Mesendoderm (in vitro differentiated cells): ENCODE results near the gene RNF130.

Source experiments
- DNase-seq: peaks from one replicate; pipeline ENCODE4 v3.0.0; 2013
- H2AK5ac ChIP-seq: 2 replicates; pipeline ENCODE4 v1.6.1; 2013; ENCODE audit warnings: low read length, inconsistent platforms
- H2BK120ac ChIP-seq: 2 replicates; pipeline ENCODE4 v1.6.1; 2013; ENCODE audit warnings: low read depth, mild to moderate bottlenecking, low read length, moderate library complexity, mixed read lengths
- H2BK15ac ChIP-seq: replicated peaks from 2 replicates; pipeline ENCODE4 v1.6.1; 2013; ENCODE audit warnings: low read depth, mild to moderate bottlenecking, moderate library complexity
- H2BK5ac ChIP-seq: 2 replicates; pipeline ENCODE4 v1.6.1; 2013; ENCODE audit warnings: low read length, inconsistent platforms
- H3K18ac ChIP-seq: 2 replicates; pipeline ENCODE4 v1.6.1; 2013; ENCODE audit warnings: mild to moderate bottlenecking, low read length, mixed read lengths
- H3K23ac ChIP-seq: one replicate; pipeline ENCODE4 v1.6.1; 2013; ENCODE audit warnings: low read length
- H3K27ac ChIP-seq: 2 replicates; pipeline ENCODE4 v1.5.1; 2013; ENCODE audit warnings: low read depth, mild to moderate bottlenecking, inconsistent platforms, low read length, moderate library complexity
- H3K27me3 ChIP-seq: 2 replicates; pipeline ENCODE4 v1.6.1; 2013; ENCODE audit warnings: low read length, control low read depth, mild to moderate bottlenecking, inconsistent platforms; ENCODE audit not compliant: insufficient read depth, poor library complexity
- H3K36me3 ChIP-seq: 2 replicates; pipeline ENCODE4 v1.6.1; 2013; ENCODE audit warnings: low read length, inconsistent platforms; ENCODE audit not compliant: control insufficient read depth, insufficient read depth
- H3K4ac ChIP-seq: one replicate; pipeline ENCODE4 v1.6.1; 2013; ENCODE audit warnings: low read depth, mild to moderate bottlenecking, low read length, moderate library complexity
- H3K4me1 ChIP-seq: 2 replicates; pipeline ENCODE4 v1.6.1; 2013; ENCODE audit warnings: low read depth, low read length, inconsistent platforms; ENCODE audit not compliant: control insufficient read depth
- H3K4me2 ChIP-seq: 2 replicates; pipeline ENCODE4 v1.6.1; 2013; ENCODE audit warnings: low read length
- H3K4me3 ChIP-seq: 2 replicates; pipeline ENCODE4 v1.5.1; 2013; ENCODE audit warnings: mild to moderate bottlenecking, low read length
- H3K56ac ChIP-seq: one replicate; pipeline ENCODE4 v1.6.1; 2013; ENCODE audit warnings: low read length
- H3K79me1 ChIP-seq: 2 replicates; pipeline ENCODE4 v1.6.1; 2013; ENCODE audit warnings: low read length, inconsistent platforms
- H3K79me2 ChIP-seq: 2 replicates; pipeline ENCODE4 v1.6.1; 2013; ENCODE audit warnings: mild to moderate bottlenecking, low read length; ENCODE audit not compliant: control insufficient read depth, insufficient read depth
- H3K9ac ChIP-seq: 2 replicates; pipeline ENCODE4 v1.6.1; 2013; ENCODE audit warnings: low read length, inconsistent platforms
- H4K5ac ChIP-seq: one replicate; pipeline ENCODE4 v1.6.1; 2013; ENCODE audit warnings: low read length
- H4K8ac ChIP-seq: one replicate; pipeline ENCODE4 v1.6.1; 2013; ENCODE audit warnings: low read depth, mild to moderate bottlenecking, control low read depth, low read length, moderate library complexity
- WGBS: extraction: QIAGEN DNeasy Blood & Tissue Kit; methylation state at CpG from one replicate; pipeline ENCODE4 v1.1.7; 2013; ENCODE audit warnings: low lambda C conversion rate, missing lambda C conversion rate; ENCODE audit not compliant: insufficient coverage; ENCODE audit errors: extremely low coverage; 5-methylcytosine and 5-hydroxymethylcytosine counted together

The RNF130 gene

GRCh38 chr5:180112181-180112861 lies 40.8 kb upstream of the RNF130 start:
- Histone ChIP-seq H2BK120ac (no peak overlapping the region), H2BK5ac (no peak overlapping the region), H3K4ac (no peak overlapping the region), H4K8ac (no peak overlapping the region), H3K79me1 (no peaks in the 10 kb centered on the region), H3K23ac (no peak overlapping the region), H3K36me3 (no peaks in the 10 kb centered on the region), H3K9ac (no peak overlapping the region), H3K27me3 (no peaks in the 10 kb centered on the region), H3K4me3 (no peak overlapping the region), H3K56ac (no peak overlapping the region), H2BK15ac (no peak overlapping the region), H3K4me2 (no peak overlapping the region), H2AK5ac (no peak overlapping the region), H3K18ac (no peak overlapping the region), H3K79me2 (no peaks in the 10 kb centered on the region), H4K5ac (no peak overlapping the region), H3K4me1 (no peaks in the 10 kb centered on the region), H3K27ac (no peak overlapping the region)
- WGBS: no CpG with 5 or more reads among the region's 15 CpGs
- DNase-seq: no peak

GRCh38 chr5:180111273-180112002 lies 39.9 kb upstream of the RNF130 start:
- WGBS: no CpG with 5 or more reads among the region's 7 CpGs
- Histone ChIP-seq H3K4ac (no peak overlapping the region), H3K79me2 (no peaks in the 10 kb centered on the region), H2AK5ac (no peak overlapping the region), H3K9ac (no peak overlapping the region), H3K27me3 (no peaks in the 10 kb centered on the region), H3K4me2 (no peak overlapping the region), H3K18ac (no peak overlapping the region), H3K4me1 (no peaks in the 10 kb centered on the region), H3K4me3 (no peak overlapping the region), H2BK5ac (no peak overlapping the region), H3K36me3 (no peaks in the 10 kb centered on the region), H2BK120ac (no peak overlapping the region), H4K5ac (no peak overlapping the region), H4K8ac (no peak overlapping the region), H3K23ac (no peak overlapping the region), H3K79me1 (no peaks in the 10 kb centered on the region), H2BK15ac (no peak overlapping the region), H3K56ac (no peak overlapping the region), H3K27ac (no peak overlapping the region)
- no peak for DNase-seq

- H3K4me1 ChIP-seq: no peaks in the 10 kb centered on the region
- no CpG with 5 or more reads among the region's 9 CpGs for WGBS
- no peak overlapping the region for H3K9ac ChIP-seq
- H2BK15ac ChIP-seq: no peak overlapping the region
- no peak overlapping the region for H3K23ac ChIP-seq
- DNase-seq: no peak
- no peak overlapping the region for H4K5ac ChIP-seq
- no peak overlapping the region for H2BK120ac ChIP-seq
- H3K27me3 ChIP-seq: no peaks in the 10 kb centered on the region
- no peak overlapping the region for H2AK5ac ChIP-seq
- no peaks in the 10 kb centered on the region for H3K79me1 ChIP-seq
- H3K79me2 ChIP-seq: no peaks in the 10 kb centered on the region
- H3K4me3 ChIP-seq: no peak overlapping the region
- H3K4ac ChIP-seq: no peak overlapping the region
- no peak overlapping the region for H4K8ac ChIP-seq
- no peak overlapping the region for H3K56ac ChIP-seq
- H2BK5ac ChIP-seq: no peak overlapping the region
- H3K27ac ChIP-seq: no peak overlapping the region
- no peak overlapping the region for H3K18ac ChIP-seq
- H3K4me2 ChIP-seq: no peak overlapping the region
- no peaks in the 10 kb centered on the region for H3K36me3 ChIP-seq
Observed at GRCh38 chr5:180109920-180110319, 38.4 kb upstream of the RNF130 start.

DNA sequence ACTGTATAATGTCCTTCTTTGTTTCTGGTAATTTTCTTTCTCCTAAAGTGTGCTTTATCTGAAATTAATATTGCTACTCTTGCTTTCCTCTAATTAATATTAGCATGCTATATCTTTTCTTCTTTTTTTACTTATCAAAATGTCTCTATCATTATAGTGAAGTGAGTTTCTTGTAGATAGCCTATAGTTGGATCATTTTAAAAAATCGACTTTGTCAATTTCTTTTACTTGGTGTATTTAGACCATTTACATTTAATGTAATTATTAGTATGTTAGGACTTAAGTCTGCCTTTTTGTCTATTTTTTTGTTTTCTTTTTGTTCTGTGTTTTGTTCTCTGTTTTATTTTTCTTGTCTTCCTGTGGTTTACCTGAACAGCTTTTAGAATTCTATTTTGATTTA lies 35.4 kb upstream of the RNF130 start:
- no peak overlapping the region for H3K18ac ChIP-seq
- H4K5ac ChIP-seq: no peak overlapping the region
- H3K4me3 ChIP-seq: no peak overlapping the region
- no peak overlapping the region for H3K56ac ChIP-seq
- no peak overlapping the region for H2BK15ac ChIP-seq
- no peak overlapping the region for H3K27ac ChIP-seq
- no peak overlapping the region for H4K8ac ChIP-seq
- no peak overlapping the region for H3K4me2 ChIP-seq
- H3K79me1 ChIP-seq: no peaks in the 10 kb centered on the region
- no peaks in the 10 kb centered on the region for H3K4me1 ChIP-seq
- H3K79me2 ChIP-seq: no peaks in the 10 kb centered on the region
- no peaks in the 10 kb centered on the region for H3K27me3 ChIP-seq
- no peaks in the 10 kb centered on the region for H3K36me3 ChIP-seq
- H3K9ac ChIP-seq: no peak overlapping the region
- DNase-seq: no peak
- H2AK5ac ChIP-seq: no peak overlapping the region
- WGBS: no CpG with 5 or more reads among the region's 1 CpG
- no peak overlapping the region for H2BK120ac ChIP-seq
- H2BK5ac ChIP-seq: no peak overlapping the region
- no peak overlapping the region for H3K23ac ChIP-seq
- H3K4ac ChIP-seq: no peak overlapping the region

GRCh38 chr5:180105827-180106312 lies 34.3 kb upstream of the RNF130 start:
- no peak overlapping the region for H2BK15ac ChIP-seq
- no CpG with 5 or more reads among the region's 5 CpGs for WGBS
- H3K4ac ChIP-seq: no peak overlapping the region
- no peak overlapping the region for H3K9ac ChIP-seq
- H3K79me2 ChIP-seq: no peaks in the 10 kb centered on the region
- no peak overlapping the region for H3K27ac ChIP-seq
- no peak overlapping the region for H3K4me2 ChIP-seq
- H4K5ac ChIP-seq: no peak overlapping the region
- H3K79me1 ChIP-seq: no peaks in the 10 kb centered on the region
- H3K23ac ChIP-seq: no peak overlapping the region
- no peak for DNase-seq
- H4K8ac ChIP-seq: no peak overlapping the region
- no peak overlapping the region for H2AK5ac ChIP-seq
- H3K4me3 ChIP-seq: no peak overlapping the region
- H2BK120ac ChIP-seq: no peak overlapping the region
- no peak overlapping the region for H2BK5ac ChIP-seq
- no peak overlapping the region for H3K56ac ChIP-seq
- H3K27me3 ChIP-seq: no peaks in the 10 kb centered on the region
- H3K4me1 ChIP-seq: no peaks in the 10 kb centered on the region
- no peak overlapping the region for H3K18ac ChIP-seq
- H3K36me3 ChIP-seq: no peaks in the 10 kb centered on the region
